HPDE6-E6E7 (cell line): ENCODE results near the gene ETFBKMT.
"Not testable (repeated sequence)": the region's sequence is repeated elsewhere in the genome, so short reads cannot be mapped to it uniquely, and the experiment has no call there.

ENCODE experiments used
- DNase-seq: peaks from one replicate; pipeline ENCODE4 v3.0.0; 2011; ENCODE audit warnings: missing footprints; ENCODE audit errors: extremely low spot score

The ETFBKMT gene

DNA sequence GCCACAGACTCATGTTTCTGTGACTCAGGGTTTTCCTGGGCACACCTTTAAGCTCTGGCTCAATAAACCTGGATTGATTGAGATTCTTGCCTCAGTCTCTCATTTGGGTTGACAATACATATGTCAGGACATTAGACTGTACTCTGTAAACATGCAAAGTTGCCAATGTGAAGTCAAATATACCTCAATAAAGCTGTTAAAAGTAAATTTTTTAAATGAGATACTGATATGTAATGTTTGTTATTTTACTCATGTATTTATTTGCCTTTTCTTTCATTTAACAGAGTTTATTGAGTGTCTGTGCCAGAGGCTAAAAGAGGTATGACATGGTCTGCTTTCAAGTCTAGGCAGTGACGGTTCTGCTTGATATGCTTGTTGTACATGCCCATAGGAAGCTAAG, 3.7 kb upstream of the ETFBKMT start:
- DNase-seq = no peak

DNA sequence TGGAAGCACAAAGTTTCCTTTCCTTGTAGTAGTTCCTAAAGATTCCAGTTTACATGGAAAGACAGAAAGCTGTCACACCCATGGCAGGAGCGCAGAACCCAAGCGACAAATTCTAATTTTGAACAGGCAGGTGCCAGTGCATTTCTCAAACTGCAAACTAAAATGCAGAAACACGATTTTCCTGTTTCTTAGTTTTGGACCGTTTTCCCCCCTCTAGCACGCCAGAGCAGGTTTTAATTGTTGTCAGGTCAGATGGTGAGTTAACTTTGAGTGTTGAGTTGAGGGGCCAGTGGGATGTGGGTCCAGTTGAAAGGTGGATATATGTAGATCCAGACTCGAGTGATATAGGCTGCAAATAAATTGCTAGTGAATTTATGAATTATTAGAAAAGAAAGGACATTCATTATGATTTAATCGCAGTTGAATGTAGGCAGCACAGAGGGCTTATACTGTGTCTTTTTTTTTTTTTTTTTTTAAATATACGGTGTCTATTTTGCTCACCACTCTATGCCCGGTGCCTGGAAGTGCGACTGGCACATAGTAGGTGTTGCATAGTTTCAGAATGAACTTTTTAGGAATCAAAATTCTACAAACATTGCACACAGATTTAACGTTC, 909 bp upstream of the ETFBKMT start:
- no peak for DNase-seq

DNA sequence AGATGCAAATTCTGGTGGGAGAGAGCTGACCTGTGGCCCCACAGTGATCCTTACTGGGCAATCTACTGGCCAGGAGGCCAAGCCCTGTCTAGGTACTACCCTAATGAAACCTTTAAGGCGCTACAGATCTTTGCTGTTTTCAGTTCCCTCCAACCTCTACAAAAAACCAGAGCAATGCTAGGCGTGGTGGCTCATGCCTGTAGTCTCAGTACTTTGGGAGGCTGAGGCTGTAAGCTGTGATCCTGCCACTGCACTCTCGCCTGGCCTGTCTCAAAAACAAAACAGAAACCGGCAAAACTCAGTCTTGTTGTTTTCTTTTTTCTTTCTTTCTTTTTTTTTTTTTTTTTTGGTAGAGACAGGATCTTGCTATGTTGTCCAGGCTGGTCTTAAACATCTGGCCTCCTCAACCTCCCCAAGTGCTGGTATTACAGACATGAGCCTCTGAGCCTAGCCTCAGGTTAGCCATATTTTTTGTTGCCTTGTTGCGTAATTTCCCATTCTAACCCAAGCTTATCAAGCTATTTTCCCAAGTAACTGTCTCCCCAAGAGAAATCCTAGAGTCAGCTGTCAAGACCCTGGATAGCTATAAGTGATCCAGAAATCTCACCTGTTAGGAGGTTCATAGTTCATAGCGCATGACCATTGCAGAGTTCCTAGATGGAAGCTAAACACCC, 2.8 kb downstream of the ETFBKMT start:
- no peak for DNase-seq

DNA sequence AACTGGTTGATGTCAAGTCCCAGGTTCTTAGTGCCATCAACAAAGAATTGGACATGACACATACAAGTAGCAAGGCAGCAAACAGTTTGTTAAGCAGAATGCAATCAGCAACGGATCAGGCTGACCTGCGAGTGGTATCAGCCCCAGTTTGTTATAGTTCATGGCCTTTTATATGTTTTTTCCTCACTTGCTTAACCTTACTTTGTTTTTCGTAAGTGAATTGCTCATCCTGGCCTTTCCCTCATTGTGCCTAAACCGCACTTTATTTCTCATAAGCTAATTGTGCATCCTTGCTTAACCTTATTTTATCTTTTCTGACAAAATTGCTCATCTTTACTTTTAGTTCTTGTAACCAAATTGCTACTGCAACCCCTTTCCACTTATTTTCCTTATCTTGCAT, 4.1 kb downstream of the ETFBKMT start:
- DNase-seq = no peak

DNA sequence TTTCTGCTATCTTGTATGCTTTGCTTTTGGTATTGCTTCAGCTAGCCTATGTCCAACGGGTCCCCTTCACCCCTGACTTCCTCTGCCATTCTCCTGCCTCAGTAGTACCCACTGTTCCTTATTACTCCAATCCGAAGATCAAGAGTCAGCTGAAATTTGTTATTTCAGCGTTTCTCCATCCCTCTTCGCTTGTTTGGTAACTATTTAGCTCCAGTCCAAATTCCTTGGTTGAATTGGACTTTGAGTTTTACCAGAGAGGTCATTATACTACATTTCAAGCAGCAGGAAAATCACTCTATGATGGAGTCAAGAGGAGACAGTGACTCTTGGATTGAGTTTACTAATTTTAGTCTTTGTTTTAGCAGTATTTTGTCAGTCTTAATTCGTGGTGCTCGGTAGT, 4.5 kb downstream of the ETFBKMT start:
- DNase-seq = no peak

DNA sequence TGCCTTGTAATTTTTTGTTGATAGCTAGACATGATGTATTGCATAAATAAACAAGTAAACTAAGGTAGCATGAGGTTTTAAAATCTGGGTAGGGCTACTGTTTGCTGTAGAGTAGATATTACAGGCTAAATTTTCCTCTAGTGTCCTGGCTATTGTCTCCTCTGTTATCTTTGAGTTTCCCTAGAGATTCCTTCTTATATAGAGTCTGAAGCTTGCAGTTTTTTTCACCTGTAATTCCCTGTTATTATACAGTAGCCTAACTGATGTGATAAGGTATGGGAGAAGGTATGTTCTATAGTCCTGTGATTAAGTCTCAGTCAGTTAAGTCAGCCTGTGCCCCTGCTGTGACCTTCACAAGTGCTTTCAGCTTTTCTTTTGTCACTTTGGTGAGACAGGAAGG, 9.5 kb downstream of the ETFBKMT start:
- DNase-seq = no peak

DNA sequence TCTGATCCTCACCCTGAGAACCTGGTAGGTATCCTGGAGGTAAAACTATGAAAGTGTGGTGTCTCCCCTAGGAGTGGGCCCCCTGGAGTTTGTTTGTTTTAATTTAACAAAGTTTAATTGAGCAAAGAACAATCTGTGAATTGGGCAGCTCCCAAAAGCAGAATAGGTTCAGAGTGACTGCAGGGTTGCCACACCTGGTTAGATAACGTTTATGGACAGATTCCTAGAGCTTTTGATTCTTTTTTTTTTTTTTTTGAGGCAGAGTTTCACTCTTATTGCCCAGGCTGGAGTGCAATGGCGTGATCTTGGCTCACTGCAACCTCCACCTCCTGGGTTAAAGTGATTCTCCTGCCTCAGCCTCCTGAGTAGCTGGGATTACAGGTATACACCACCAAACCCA, 10.1 kb downstream of the ETFBKMT start:
- DNase-seq = not testable (repeated sequence)

DNA sequence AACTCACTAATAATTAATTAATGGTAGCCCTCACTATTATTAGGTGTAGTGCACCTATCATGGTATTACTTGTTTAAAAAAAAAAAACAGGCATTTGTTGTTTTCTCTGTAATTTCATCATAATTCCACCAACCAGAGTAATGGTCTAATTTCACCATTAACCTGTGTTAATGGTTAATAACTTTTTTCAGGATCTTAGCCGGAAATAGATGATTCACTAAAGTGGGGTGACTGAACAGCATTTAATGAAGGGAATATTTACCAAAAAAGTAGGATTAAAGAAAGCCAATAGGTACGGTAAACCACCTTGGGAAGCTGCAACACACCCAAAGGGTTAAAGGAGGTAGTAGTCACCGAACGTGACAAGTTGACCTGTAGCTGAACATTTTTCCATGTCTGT, 13.0 kb downstream of the ETFBKMT start:
- no peak for DNase-seq

DNA sequence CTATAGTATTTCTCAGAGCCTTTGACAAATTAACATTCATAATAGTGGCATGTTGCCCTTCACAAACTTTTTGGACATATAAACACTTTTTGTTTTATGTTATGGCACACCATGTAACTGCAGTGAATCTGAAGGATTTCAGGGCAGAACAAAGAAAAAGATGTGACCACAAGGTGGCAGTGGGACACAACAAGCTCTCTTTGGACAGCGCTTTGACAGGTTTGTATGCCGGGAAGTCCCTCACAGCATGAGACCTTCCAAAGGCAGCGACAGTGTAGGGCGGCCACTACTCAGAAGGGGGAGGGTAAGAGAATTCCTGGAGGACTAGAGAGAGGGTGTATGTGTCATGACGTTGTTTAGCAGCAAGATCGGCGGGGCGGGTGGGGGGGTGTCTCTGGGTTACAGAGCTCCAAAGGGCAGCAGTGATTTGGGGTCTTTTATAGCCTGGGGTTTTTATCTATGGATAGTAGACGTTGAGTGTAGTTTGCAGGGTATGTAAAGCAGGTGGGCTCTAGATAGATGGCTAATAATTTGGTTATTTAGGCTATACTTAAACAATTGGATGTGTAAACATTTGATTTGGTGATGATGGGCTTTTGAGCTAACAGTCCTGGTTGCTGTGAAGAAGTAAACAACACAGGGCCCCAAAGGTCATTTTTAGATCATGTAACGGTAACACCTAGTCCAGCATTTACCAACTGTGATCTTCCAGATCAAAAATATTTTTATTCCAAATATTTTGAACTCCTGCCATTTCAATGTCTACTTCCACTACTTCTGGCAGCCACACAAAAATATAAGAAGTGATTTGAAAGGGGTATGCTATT, 22.9 kb downstream of the ETFBKMT start:
- peak; percentile 45 for DNase-seq

DNA sequence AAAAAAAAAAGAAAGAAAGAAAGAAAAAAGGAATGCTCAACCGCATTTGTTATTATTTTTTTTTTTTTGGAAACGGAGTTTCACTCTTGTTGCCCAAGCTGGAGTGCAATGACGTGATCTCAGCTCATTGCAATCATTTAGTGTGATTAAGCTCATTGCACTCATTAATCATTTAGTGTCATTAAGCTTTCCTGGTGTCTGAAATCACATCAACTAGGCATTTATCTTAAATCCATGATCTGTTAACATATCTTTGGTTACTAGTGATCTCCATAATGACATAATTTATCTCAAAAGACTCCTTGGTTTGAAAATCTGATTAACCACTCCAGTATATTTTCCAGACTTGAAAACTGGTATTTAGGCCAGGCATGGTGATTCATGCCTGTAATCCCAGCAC, 26.3 kb downstream of the ETFBKMT start:
- DNase-seq = no peak

DNA sequence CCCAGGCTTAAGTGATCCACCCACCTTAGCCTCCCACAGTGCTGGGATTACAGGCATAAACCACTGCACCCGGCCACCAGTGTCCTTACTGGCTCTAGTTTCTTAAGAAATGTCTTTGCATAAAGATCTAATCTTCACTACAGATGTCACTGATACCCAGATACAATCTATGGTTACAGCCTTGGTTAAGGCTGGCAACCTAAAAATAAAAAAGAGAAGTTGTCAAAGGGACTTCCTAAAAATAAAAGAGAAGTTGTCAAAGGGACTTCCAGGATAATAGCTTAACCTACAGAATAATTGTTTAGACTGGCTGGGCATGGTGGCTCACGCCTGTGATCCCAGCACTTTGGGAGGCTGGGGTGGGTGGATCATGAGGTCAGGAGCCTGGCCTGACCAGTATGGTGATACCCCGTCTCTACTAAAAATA, 27.6 kb downstream of the ETFBKMT start:
- DNase-seq = no peak

DNA sequence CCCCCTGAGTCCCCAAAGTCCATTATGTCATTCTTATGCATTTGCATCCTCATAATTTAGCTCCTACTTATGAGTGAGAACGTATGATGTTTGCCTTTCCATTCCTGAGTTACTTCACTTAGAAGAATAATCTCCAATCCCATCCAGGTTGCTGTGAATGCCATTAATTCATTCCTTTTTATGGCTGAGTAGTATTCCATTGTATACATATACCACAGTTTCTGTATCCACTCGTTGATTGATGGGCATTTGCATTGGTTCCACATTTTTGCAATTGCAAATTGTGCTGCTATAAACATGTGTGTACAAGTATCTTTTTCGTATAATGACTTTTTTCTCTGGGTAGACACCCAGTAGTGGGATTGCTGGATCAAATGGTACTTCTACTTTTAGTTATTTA, 30.4 kb downstream of the ETFBKMT start:
- DNase-seq = not testable (repeated sequence)

DNA sequence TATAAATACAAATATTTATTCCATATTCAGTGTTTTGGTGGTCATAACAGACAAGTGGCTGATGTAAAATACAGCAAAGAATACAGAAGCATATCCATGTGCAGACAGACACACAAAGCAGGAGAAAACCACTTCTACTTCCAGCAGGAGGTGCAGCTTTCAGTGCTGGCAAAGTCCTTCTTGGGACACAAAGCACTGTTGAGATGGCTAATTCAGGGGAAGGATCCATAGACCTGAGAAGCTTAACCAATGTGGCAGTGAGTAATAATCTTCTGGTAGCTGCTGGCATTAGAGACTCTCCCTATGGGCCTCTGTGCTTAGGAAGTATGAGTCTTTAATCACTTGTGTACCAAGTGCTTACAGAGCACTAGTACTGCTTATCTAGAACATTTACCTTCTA, 42.6 kb downstream of the ETFBKMT start:
- no peak for DNase-seq

DNA sequence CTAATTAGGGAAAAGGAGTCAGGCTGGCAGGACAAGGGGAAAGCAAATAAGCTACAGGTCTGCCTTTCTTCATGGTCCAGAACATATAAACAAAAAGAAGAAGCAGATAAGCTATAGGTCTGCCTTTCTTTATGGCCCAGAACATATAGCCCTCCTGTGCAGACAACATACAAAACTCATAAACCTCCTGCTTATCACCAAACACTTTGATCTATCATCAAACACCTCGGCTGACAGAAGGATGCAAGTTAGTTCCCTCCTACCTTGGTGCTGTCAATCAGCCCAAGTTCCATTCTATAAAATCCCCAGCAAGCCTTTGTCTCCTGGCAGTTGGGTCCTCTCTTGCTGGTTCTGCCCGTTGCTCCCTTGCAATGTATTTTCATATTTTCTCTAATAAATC, 46.1 kb downstream of the ETFBKMT start:
- no peak for DNase-seq

DNA sequence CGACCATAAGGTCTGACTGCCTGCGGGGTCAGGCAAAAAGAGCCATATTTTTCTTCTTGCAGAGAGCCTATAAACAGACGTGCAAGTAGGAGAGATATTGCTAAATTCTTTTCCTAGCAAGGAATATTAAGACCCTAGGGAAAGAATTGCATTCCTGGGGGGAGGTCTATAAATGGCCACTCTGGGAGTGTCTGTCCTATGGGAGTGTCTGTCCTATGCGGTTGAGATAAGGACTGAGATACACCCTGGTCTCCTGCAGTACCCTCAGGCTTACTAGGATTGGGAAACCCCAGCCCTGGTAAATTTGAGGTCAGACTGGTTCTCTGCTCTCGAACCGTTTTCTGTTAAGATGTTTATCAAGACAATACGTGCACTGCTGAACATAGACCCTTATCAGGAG, 48.6 kb downstream of the ETFBKMT start:
- DNase-seq = not testable (repeated sequence)

DNA sequence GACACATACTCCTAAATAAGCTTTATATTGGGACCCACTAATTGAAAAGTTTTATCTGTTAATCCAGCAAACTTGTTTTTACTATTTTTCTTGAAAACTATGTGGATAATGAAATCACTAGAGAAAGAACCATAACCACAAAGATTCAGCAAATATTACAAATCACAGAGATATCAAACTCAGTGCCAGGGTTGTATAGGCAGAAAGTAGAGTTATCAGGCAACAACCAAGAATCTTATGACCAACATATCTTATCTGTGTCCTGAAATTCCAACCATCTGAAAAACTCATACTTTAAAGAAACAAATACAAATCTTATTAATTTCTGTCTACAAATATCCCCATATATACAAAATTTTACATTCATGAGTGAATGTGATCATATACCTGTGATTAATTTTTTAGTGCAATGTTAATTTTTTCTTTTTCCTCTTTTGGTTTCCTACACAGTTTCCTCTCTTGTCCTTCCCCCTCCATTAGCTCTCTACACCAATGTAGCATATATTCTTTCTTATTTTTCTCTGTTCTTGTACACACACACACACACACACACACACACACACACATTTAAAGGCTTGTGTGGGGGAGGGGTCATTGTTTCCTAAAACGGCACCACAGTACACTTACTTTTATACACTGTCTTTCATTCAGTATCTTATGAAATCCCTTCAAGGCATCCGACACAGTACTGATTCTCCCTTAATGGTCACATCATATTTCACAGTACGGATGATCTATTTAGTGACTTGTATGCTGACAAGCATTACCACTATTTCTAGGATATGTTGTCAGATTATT, 50.7 kb downstream of the ETFBKMT start:
- no peak for DNase-seq

DNA sequence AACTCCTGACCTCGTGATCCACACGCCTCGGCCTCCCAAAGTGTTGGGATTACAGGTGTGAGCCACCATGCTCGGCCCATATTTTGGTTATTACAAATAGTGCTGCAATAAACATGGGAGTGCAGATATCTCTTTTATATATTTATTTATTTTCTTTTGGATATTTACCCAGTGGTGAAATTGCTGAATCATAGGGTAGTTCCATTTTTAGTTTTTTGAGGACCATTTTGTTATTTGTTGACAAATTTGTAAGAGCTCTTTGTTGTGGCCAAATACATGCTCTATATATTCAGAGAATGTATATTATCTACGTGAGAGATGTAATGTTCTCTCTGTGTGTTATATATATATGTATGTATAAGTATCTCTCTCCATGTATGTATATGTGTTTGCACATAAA, 53.4 kb downstream of the ETFBKMT start:
- no peak for DNase-seq

DNA sequence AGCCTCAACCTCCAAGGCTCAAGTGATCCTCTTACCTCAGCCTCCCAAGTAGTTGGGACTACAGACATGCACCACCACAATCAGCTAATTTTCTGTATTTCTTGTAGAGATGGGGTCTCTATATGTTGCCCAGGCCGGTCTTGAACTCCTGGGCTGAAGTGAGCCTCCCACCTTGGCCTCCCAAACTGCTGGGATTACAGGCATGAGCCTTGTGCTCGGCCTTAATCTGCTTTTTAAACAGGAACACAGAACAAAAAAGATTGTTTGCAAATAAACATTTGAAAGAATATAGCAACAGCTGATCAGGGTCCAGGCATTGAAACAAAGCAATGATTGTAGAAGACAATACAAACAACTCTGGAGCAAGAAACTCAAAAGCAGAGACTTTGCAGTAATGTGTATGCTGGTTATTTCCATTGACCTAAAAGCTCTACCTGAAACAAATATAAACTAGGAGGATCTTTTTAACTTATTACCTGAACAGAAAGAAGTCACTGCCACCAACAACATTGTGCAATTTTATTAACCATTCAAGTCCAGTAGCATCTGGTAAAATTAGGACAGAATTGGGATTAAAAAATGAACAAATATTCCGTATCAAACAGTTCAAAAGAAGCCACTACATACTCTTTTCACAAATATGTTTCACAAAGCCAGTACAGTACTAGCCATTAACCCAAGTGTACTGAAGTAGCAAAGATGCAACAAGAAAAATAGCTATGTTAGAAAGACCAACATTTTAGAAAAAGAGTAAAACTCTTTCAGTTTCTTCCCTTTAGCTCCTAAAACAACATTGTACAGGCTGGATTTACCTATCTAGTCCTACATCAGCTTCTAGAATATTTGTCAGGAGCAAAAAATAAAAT, 55.2 kb downstream of the ETFBKMT start:
- no peak for DNase-seq

DNA sequence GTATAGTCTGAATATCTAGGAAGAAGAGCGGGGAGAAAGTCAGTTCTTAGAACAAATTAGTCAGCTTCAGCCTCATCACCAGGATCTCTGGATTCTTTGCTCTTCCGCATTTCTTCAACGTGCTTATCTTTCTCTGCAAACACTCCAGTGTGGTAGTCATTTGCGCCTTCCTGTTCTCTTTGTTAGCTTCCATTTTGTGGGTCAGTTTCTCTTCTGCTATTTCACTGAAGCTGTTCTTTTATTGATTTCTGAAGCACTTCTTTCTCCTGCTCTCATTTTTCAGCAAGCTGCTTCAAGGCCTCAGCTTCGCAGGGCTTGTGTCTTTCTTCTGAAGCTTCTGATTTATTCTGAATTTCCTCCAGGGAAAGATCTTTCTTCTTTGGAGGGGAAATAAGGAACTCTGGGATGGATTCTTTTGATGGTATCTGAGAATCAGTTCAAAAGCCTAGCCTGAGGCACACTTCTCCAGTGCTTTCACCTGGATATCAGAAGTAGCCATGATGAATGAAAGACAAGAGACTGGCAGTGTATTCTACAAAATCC, 55.9 kb downstream of the ETFBKMT start:
- DNase-seq = no peak

DNA sequence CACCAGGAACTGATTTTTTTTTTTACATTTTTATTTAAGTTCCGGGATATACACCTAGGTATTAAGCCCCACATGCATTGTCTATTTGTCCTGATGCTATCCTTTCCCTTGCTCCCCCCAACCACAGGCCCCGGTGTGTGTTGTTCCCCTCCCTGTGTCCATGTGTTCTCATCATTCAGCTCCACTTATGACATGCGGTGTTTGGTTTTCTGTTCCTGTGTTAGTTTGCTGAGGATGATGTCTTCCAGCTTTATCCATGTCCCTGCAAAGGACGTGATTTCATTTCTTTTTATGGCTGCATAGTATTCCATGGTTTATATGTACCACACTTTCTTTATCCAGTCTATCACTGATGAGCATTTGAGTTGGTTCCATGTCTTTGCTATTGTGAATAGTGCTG, 57.5 kb downstream of the ETFBKMT start:
- DNase-seq = not testable (repeated sequence)
